H4 (cell line): ENCODE measurements around the gene HSDL1. TPM values are rescaled to one million over a fixed set of nuclear protein-coding genes. Genes with fewer than 3 reads are reported as not detected.

Source experiments
- DNase-seq: peaks from one replicate; pipeline ENCODE4 v3.0.0-alpha.2; 2015; ENCODE audit warnings: low spot score
- total RNA-seq: library from RNA; depleted of rRNA; stranded (reverse); fragments of >200 nt; shearing (Covaris generic); gene quantifications from 2 replicates; pipeline ENCODE4 v1.2.3, GENCODE V29; 2014

Gene HSDL1
- total RNA-seq, 1 experiment from 2014 or later: 44.7 TPM

GRCh38 chr16:84107921-84108320 is 37.1 kb downstream of the HSDL1 start:
- no peak for DNase-seq

- no peak for DNase-seq
Measured at GRCh38 chr16:84105948-84106740, 38.8 kb downstream of the HSDL1 start.

DNA sequence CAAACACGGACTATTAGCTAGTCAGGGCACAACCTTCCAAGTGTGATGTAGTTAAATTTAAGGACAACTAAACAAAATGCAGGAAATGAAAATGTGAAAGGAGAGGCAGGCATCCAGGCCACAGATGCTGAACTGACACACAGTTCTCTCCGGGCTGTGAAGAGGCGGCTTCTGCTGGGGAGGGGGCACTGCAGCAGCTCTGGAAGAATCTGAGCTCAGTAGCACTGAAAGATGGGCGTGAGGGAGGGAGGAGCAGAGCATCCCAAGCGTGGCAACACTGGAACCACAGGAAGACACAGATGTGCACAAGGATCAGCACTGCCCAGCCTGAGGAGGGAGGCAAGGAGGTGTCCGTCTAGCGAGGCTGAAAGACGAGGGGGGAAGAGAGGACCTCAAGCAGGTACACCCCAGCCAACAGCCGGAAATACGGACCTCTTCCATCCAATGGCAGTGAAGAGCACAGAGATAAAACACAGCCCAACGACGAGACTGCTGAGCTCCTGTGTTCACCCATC is 39.6 kb downstream of the HSDL1 start:
- DNase-seq: no peak

- DNase-seq: no peak
Measured at GRCh38 chr16:84104231-84104630, 40.7 kb downstream of the HSDL1 start.

GRCh38 chr16:84103678-84104077 is 41.3 kb downstream of the HSDL1 start:
- DNase-seq: no peak

DNA sequence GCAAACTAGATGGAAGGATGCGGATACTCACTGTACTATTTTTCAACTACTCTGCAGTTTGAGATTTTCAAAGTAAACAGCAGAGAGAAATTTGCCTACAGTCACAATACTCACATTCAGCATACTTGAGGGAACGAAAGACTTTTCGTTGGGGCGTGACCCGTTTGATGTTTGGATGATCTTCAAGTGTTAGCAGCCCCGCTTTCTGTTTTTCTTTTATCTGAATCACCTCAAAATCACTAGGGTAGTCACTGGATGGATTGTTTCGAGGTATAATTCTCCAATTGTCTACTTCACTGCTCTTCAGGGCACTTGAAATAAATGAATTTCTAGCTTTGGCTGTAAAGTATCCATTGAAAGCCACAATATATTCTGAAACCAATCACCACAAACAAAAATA is 46.0 kb downstream of the HSDL1 start:
- DNase-seq: no peak

- DNase-seq: no peak
Measured at GRCh38 chr16:84096447-84097005, 48.5 kb downstream of the HSDL1 start.

- DNase-seq: no peak
Measured at GRCh38 chr16:84095466-84095865, 49.5 kb downstream of the HSDL1 start.

DNA sequence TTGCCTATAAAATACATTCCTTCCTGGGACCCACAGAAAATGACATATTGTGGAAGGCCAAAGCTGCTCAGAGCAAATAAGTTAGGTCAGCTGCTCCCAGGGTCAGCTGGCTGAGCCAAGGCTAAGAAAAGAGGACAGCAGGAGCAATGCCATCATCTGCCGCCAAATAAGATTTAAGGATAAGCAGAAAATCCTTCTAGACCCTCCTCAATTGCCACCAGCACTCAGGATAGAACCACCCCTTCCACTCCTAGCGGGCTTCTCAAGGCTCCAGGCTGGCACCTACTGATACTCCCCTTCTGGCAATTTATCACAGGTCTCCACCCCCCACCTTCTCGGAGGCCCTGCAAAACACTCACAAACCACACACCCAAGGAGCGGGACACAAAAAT is 51.1 kb downstream of the HSDL1 start:
- DNase-seq: no peak

- no peak for DNase-seq
Measured at GRCh38 chr16:84093120-84093878, 51.7 kb downstream of the HSDL1 start.

GRCh38 chr16:84091460-84091859 is 53.5 kb downstream of the HSDL1 start:
- DNase-seq: no peak

- DNase-seq: no peak
Measured at GRCh38 chr16:84090211-84090610, 54.8 kb downstream of the HSDL1 start.

- peak; percentile 30 for DNase-seq
Measured at GRCh38 chr16:84088695-84089395, 56.1 kb downstream of the HSDL1 start.

DNA sequence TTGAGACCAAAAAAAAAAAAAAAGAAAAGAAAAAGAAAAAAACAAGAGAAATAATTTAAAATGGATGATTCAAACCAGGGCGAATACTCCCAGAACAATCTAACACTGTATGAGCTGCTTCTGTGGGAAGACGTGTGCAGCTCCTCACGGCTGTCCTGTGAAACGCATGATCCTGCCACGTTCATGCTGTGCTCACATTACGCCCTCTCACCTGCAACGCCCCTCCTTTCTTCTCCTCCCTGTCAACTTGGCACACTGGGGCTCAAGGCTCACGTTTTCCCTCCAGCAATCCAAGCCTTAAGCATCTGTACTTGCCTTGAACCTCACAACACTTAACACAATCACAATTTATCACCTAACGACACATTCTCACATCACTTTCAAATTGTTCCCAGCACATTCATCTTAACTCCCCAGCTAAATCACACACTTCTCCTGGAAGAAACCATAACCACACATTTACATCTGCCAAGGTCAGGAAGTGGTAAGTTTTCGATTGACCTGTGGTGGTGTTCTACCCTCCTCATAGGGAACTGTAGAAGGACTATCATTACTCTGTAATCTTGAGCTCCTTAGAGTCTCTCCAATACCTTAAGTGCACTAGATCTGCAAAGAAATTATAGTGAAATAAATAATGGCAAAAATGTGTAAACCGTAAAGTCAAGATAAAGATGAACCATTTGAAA is 57.4 kb downstream of the HSDL1 start:
- DNase-seq: no peak

DNA sequence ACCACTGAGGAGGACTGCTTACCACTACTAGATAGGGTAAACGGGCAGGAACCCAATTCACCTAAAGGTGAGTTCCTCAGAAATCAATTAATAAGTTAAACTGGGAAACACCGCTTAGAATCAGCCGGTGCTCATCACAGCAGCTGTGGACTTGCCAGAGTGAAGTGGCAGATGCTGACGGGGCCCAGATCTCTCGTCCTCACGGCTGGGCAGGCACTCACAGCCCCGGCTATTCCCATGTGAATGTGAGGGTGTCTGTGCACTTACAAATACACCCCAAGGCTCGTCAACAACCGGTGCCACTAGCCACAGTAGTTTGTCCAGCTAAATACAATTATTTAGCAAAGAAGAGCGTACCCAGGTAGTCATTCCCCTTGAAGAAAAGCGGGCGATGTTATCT is 58.0 kb downstream of the HSDL1 start:
- DNase-seq: no peak

- DNase-seq: no peak
Measured at GRCh38 chr16:84086341-84086740, 58.6 kb downstream of the HSDL1 start.

DNA sequence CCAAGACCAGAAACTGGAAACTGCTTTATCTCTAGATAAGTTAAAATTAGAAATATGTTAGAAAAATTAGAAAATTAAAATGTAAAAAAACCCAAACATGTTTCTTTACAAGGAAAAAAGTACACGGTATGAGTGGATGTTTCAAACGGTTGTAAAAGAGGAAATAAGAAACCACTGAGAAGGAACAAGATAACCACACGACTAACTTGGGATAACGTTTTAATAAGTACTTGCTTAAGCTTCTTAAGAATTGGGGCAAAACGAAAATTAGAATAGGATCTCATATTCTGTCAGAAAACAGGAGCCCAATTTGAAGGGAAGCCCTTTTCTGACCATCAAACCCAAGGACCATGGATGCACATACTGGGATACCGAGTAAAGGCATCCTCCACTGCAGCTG is 59.2 kb downstream of the HSDL1 start:
- DNase-seq: no peak

DNA sequence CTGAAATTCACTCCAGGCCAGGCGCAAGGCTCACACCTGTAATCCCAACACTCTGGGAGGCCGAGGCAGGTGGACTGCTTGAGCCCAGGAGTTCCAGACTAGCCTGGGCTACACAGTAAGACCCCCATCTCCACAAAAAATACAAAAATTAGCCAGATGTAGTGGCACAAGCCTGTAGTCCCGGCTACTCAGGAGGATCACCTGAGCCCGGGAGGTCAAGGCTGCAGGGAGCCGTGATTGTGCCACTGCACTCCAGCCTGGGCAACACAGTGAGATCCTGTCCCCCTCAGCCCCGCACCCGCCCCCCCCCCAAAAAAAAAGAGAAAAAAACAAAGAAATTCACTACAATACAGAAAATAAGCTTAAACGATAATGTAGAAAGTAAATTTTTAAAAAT is 59.7 kb downstream of the HSDL1 start:
- no peak for DNase-seq

DNA sequence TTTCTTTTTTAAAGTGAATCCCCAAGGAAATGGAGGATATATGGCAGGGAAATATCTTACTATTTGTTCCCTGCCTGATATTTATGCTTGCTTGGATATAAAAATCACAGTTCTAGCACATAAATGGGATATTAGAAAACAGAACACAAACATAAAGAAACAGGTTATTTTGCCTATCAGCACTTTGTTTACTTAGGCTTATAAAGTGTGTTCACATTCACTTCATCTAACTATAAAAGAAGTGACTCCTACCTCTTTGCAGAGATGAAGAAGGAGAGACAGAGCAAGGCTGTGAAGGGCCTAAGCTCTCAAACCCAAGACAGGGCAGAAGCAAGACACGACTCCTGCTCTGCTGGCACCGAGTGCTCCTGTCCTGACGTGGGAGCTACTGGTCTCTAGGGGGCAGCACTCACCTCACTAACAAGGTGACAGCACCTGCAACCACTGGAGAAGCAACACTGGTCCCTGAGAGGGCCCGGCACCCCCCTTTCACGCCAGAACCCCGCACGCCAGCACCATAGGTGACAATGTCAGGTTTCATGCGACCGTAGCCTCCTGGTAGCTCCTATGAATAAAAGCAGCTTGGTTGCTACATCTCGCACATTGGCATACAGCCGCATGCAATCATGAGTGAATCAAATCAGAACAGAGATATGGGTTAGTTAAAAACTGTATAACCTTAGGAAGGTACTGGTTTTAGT is 60.3 kb downstream of the HSDL1 start:
- DNase-seq: peak; percentile 77

- DNase-seq: no peak
Measured at GRCh38 chr16:84082835-84083569, 62.0 kb downstream of the HSDL1 start.
